ENCODE measurements around the gene RPL19. TPM values are rescaled to one million over a fixed set of nuclear protein-coding genes. Genes with fewer than 3 reads are reported as not detected.
A peak's percentile ranks its signal among the peaks of the same experiment; 100 is the strongest.

RPL19 gene
- total and polyA plus RNA-seq, 8 donors, result 925 to 1,714 (median 1,229) TPM

DNA sequence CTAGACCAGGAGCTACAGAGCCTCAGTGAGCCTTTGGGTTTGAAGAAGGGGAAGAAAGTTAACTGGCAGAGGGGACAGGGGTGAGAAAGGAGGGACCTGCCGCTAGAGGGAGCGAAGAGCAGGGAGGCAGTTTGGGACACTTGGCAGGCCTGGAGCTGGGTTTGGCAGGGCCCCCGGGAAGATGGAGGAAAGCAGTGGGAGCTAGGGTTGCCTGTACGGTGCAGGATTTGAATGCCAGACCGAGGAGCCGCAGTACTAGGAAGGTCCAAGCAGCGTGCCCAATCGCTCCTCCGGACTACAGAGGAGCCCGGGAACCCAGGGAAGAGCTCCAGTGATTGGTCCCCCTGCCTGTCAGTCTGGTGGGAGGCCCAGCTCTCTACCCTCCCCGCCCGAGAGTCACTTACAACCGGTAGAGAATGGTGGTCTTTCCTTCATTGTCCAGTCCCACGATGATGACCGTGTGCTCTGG, 35.4 kb upstream of the RPL19 start:
- Histone ChIP-seq H3K27me3 (no peaks in the 10 kb centered on the region), H3K36me3 (no peaks in the 10 kb centered on the region), H3K4me3 (peak overlapping the region; percentile 14 to 46 (median 30)), H3K4me1 (peaks cover 0 to 13% (median 13%) of the 10 kb centered on the region in 3 donors), H3K27ac (peak overlapping the region in 2 of 4 donors; percentile 45 to 63), H3K9me3 (no peaks in the 10 kb centered on the region)
- DNase-seq (peak; percentile 86 to 93 (median 88)), ATAC-seq (peak; percentile 79 to 87 (median 86)), FAIRE-seq (no peak)
- intact Hi-C loops (cut with DNase I), result no loop called here
- WGBS, 2 donors, result 0 to 1% methylated on average over 15 of the region's 15 CpGs
- TF ChIP-seq, protein P1, sequence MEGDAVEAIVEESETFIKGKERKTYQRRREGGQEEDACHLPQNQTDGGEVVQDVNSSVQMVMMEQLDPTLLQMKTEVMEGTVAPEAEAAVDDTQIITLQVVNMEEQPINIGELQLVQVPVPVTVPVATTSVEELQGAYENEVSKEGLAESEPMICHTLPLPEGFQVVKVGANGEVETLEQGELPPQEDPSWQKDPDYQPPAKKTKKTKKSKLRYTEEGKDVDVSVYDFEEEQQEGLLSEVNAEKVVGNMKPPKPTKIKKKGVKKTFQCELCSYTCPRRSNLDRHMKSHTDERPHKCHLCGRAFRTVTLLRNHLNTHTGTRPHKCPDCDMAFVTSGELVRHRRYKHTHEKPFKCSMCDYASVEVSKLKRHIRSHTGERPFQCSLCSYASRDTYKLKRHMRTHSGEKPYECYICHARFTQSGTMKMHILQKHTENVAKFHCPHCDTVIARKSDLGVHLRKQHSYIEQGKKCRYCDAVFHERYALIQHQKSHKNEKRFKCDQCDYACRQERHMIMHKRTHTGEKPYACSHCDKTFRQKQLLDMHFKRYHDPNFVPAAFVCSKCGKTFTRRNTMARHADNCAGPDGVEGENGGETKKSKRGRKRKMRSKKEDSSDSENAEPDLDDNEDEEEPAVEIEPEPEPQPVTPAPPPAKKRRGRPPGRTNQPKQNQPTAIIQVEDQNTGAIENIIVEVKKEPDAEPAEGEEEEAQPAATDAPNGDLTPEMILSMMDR (IDR thresholded peaks at IDR 0.05), result peak; percentile 63 to 68 (median 67)

DNA sequence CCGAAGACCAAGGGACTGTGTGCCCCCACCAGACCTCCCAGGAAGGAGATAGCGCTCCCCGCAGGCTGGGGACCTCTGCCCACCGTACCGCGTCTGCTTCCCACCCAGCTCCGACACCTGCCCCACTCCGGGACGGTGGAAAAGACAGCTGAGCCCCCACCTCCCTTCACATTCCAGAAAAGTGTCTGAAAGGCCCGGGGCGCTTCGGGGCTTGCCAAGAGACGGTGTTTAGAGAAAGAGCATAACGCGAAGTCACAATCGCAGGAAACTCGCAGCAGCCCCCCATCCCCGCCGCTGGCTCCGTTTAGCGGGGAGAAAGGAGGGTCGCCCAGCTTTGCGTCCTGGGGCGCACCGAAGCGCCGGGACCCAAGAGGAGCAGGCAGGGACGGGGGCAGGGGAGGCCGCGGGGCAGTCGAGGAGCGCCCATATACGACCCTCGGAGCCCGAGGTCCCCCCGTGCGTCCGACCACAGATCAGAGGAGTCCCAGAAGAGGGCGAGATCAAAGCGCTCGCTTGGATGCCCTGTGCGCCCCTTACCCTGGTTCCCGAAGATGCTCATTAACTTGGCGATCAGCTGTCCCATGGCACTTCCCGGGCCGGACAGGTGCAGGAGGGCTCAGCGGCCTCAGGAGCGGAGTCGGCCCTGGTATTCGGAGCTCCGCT, 34.8 kb upstream of the RPL19 start:
- intact Hi-C loops (cut with DNase I), result no loop called here
- WGBS, 2 donors, result 13 to 14% methylated on average over 49 to 51 of the region's 51 CpGs
- H3K4me1 ChIP-seq, result peaks cover 0 to 13% (median 13%) of the 10 kb centered on the region in 3 donors
- ATAC-seq, result peak; percentile 10 to 18 (median 14)
- no peaks in the 10 kb centered on the region for H3K27me3 ChIP-seq
- FAIRE-seq, result no peak
- no peaks in the 10 kb centered on the region for H3K9me3 ChIP-seq
- peak overlapping the region; percentile 14 to 46 (median 30) for H3K4me3 ChIP-seq
- TF ChIP-seq, protein P1 (IDR thresholded peaks at IDR 0.05), result no peak
- no peaks in the 10 kb centered on the region for H3K36me3 ChIP-seq
- no peak for DNase-seq
- peak overlapping the region; percentile 27 to 63 (median 45) for H3K27ac ChIP-seq

DNA sequence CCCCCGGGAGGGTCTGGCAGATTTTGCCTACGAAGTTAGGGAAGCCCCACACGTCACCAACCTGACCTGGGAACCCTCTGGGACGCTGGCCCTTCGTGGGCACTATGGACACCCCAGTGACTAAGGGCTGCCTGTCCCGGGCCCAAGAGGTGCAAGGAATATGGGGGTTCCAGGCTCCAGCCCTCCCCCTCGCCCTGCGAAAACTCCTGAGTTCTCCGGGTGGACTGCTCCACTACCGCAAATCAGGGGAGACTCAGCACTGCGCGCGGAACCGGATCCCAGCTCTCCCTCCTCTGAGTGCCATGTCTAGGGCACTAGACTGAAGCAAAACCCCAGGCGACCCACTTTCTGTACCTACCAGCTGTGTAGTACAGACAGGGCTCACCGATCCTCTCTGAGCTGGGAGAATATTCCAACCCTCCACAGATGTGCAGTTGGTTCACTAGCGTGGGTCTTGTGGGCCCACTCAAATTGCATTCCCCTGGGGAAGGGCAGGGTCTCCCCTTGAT, 34.2 kb upstream of the RPL19 start, which contains the start of gene ARL5C:
Gene ARL5C (minus strand): TSS at position 321 of the 509 bp plus-strand sequence. CDS start 401 bp downstream, outside the sequence.
- FAIRE-seq, result no peak
- Histone ChIP-seq H3K27me3 (no peaks in the 10 kb centered on the region), H3K9me3 (no peaks in the 10 kb centered on the region), H3K4me1 (peaks cover 0 to 13% (median 13%) of the 10 kb centered on the region in 3 donors), H3K27ac (peak within 1 kb of the TSS; percentile 27 to 63 (median 45)), H3K36me3 (no peaks in the 10 kb centered on the region), H3K4me3 (peak within 1 kb of the TSS; percentile 14 to 46 (median 30))
- ATAC-seq, result peak; percentile 19 to 38 (median 24)
- TF ChIP-seq, protein P1 (IDR thresholded peaks at IDR 0.05), result no peak
- 25 to 27% methylated on average over 17 of the region's 17 CpGs for WGBS, 2 donors
- DNase-seq, result peak in 2 of 6 donors; percentile 23 to 69
- intact Hi-C loops (cut with DNase I), result no loop called here

DNA sequence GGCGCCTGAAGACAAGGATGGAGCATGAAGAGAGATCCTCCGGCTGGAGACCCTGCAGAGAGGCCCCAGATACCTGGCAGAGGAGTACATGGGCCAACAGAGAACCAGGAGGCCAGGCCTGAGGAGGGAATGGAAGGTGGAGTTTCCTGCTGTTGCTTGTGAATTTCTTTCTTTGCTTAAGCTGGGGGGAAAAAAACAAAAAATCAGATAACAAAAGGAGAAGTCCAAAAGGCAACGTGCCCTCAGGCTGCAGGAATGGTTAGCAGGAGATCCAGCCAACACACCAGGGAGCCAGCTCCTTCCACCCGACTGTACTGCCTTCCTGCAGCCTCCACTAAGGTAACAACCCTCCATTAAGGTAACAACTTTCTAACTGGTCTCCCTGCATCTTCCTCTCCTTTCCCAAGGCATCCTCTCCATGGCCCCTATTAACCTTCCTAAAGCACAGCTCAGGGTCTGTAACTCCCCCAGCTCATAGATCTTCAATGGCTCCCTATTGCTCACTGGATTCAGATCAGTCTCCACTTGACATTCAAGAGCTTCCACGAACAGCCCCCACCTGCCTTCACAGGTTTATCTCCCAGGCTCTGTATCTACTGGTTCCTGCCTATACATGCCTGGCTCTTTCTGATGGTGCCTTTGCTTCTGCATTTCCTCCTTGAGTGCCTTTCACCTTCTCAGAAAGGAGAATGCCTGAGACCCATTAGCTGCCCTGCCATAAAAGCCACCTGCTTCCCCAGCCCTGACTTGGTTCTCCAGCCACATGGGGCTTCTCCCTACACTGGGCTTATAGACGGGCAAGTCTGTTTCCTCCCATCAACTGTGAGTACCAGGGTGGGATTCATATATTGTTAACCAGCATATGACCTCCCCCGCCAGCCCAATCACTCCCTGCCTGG, 33.4 kb upstream of the RPL19 start:
- ATAC-seq (peak; percentile 42 to 72 (median 58)), DNase-seq (peak in 3 of 6 donors; percentile 40 to 63 (median 47))

More for the DNA sequence above, 33.4 kb upstream of the RPL19 start:
- Histone ChIP-seq H3K9me3 (no peaks in the 10 kb centered on the region), H3K27ac (peak overlapping the region; percentile 27 to 63 (median 45)), H3K4me1 (peaks cover 0 to 16% (median 13%) of the 10 kb centered on the region in 3 donors), H3K27me3 (no peaks in the 10 kb centered on the region), H3K4me3 (peak overlapping the region in 2 of 4 donors; percentile 36 to 46), H3K36me3 (no peaks in the 10 kb centered on the region)
- 32 to 42% methylated on average over 7 of the region's 7 CpGs for WGBS, 2 donors
- intact Hi-C loops (cut with DNase I), result no loop called here
- TF ChIP-seq, protein P1 (IDR thresholded peaks at IDR 0.05), result no peak
- FAIRE-seq, result no peak
